DND-41 (cell line): ENCODE measurements around the gene CMSS1.
"Not testable (repeated sequence)": the region's sequence is repeated elsewhere in the genome, so short reads cannot be mapped to it uniquely, and the experiment has no call there.

Experiments used
- ATAC-seq: fragments of 200-7000 bp; cut with Tn5 transposase; 3 replicates; pipeline ENCODE4 v1.9.1; 2021; ENCODE audit warnings: low read depth; ENCODE audit not compliant: insufficient read depth
- DNase-seq: peaks from one replicate; pipeline ENCODE4 v3.0.0-alpha.2; 2020
- H2AFZ ChIP-seq: 2 replicates; pipeline ENCODE4 v1.6.0; 2012; ENCODE audit warnings: low read depth, low read length
- H3K27ac ChIP-seq: 2 replicates; pipeline ENCODE4 v1.5.1; 2012; ENCODE audit warnings: low read length, inconsistent platforms
- H3K27me3 ChIP-seq: fragments of 200-600 bp; sonication (generic); 2 replicates; pipeline ENCODE4 v1.6.0; 2012; ENCODE audit warnings: low read length, mild to moderate bottlenecking, inconsistent platforms; ENCODE audit not compliant: insufficient read depth, poor library complexity
- H3K36me3 ChIP-seq: 2 replicates; pipeline ENCODE4 v1.5.1; 2012; ENCODE audit warnings: low read length, inconsistent platforms; ENCODE audit not compliant: insufficient read depth
- H3K4me1 ChIP-seq: 2 replicates; pipeline ENCODE4 v1.5.1; 2012; ENCODE audit warnings: mild to moderate bottlenecking, low read length; ENCODE audit not compliant: insufficient read depth
- H3K4me2 ChIP-seq: 2 replicates; pipeline ENCODE4 v1.6.0; 2012; ENCODE audit warnings: mild to moderate bottlenecking, moderate library complexity, low read length, inconsistent platforms; ENCODE audit not compliant: insufficient read depth
- H3K4me3 ChIP-seq, 2 experiments: fragments of 200-600 bp in 1 of 2; shearing (Covaris generic) in 1 of 2; 2 replicates each; pipeline ENCODE4 v1.5.1; 2012 to 2016; ENCODE audit warnings: inconsistent platforms in 2 of 2, low read length in 2 of 2, mild to moderate bottlenecking in 2 of 2, low read depth in 1 of 2, moderate library complexity in 1 of 2
- H3K79me2 ChIP-seq: 2 replicates; pipeline ENCODE4 v1.6.0; 2012; ENCODE audit warnings: low read length, inconsistent platforms; ENCODE audit not compliant: insufficient read depth
- H3K9ac ChIP-seq: 2 replicates; pipeline ENCODE4 v1.6.0; 2012; ENCODE audit warnings: low read depth, mild to moderate bottlenecking, inconsistent platforms, low read length, moderate library complexity
- H3K9me3 ChIP-seq: 2 replicates; pipeline ENCODE4 v1.5.1; 2012; ENCODE audit warnings: low read length, moderate library complexity, mild to moderate bottlenecking, inconsistent platforms; ENCODE audit not compliant: insufficient read depth, severe bottlenecking
- H4K20me1 ChIP-seq: 2 replicates; pipeline ENCODE4 v1.6.0; 2012; ENCODE audit warnings: low read length; ENCODE audit not compliant: insufficient read depth
- CTCF ChIP-seq: IDR thresholded peaks from 2 replicates; pipeline ENCODE4 v1.5.1; 2012; ENCODE audit warnings: borderline replicate concordance, low read length, moderate library complexity, mild to moderate bottlenecking; ENCODE audit not compliant: poor library complexity, severe bottlenecking; ENCODE audit errors: extremely low read depth
- EZH2 ChIP-seq: IDR thresholded peaks from 3 replicates; pipeline ENCODE4 v1.6.1; 2012; ENCODE audit warnings: borderline replicate concordance, low read depth, mild to moderate bottlenecking, moderate library complexity, low read length, inconsistent platforms; ENCODE audit not compliant: severe bottlenecking

The CMSS1 gene

DNA sequence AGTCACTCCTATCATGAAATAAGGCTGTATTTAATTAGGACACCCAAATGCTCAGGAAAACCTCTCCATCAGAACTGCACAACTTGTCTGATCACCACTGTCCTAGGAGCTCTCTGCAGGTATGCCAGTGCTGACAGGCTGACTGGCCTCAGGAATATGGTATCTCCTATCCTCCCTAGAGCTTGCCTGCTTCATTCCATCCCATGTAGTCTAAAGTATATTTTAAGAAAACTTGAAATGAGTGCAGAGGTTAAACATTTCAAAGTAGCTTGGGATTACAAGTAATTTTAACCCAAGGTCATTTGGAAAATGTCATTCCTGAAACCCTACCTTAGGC lies 273.0 kb downstream of the CMSS1 start:
- Histone ChIP-seq H3K27me3 (no peaks in the 10 kb centered on the region), H3K27ac (no peak overlapping the region), H4K20me1 (no peaks in the 10 kb centered on the region), H3K9me3 (no peaks in the 10 kb centered on the region), H3K79me2 (no peaks in the 10 kb centered on the region), H3K4me2 (no peak overlapping the region), H2AFZ (no peak overlapping the region), H3K9ac (no peak overlapping the region), H3K4me3 (no peak overlapping the region), H3K4me1 (no peaks in the 10 kb centered on the region), H3K36me3 (no peaks in the 10 kb centered on the region)
- DNase-seq: no peak
- ATAC-seq: no peak
- no peak for TF ChIP-seq EZH2
- no peak for TF ChIP-seq CTCF

DNA sequence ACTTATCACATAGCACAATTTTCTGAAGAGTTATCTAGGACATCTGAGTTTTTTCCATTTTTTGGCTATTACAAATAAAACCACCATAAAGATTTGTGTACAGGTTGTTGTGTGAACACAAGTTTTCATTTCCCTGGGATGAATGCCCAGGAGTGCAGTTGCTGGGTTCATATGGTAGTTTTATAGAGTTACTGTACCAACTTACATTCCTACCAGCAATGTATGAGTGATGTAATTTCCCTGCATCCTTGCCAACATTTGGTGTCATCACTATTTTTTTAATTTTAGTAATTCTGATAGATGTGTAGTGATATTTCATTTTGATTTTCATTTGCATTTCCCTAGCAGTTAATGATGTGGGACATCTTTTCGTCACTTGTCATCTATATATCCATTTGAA lies 276.2 kb downstream of the CMSS1 start:
- H3K79me2 ChIP-seq: no peaks in the 10 kb centered on the region
- no peaks in the 10 kb centered on the region for H3K4me1 ChIP-seq
- H3K4me2 ChIP-seq: no peak overlapping the region
- H3K27ac ChIP-seq: no peak overlapping the region
- H3K36me3 ChIP-seq: no peaks in the 10 kb centered on the region
- ATAC-seq: no peak
- no peaks in the 10 kb centered on the region for H4K20me1 ChIP-seq
- no peak overlapping the region for H2AFZ ChIP-seq
- no peaks in the 10 kb centered on the region for H3K27me3 ChIP-seq
- H3K9ac ChIP-seq: no peak overlapping the region
- TF ChIP-seq CTCF (no peak), EZH2 (no peak)
- no peak for DNase-seq
- no peaks in the 10 kb centered on the region for H3K9me3 ChIP-seq
- no peak overlapping the region for H3K4me3 ChIP-seq

DNA sequence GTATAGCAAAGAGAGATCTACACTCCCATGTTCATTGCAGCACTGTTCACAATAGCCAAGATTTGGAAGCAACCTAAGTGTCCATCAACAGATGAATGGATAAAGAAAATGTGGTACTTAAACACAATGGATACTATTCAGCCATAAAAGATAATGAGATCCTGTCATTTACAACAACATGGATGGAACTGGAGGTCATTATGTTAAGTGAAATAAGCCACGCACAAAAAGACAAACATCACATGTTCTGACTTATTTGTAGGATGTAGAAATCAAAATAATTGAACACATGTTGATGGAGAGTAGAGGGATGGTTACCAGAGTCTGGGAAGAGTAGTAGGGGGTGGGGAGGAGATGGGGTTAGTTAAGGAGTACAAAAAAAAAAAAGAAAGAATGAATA lies 278.6 kb downstream of the CMSS1 start:
- H3K4me2 ChIP-seq, H4K20me1 ChIP-seq, H3K9ac ChIP-seq, H3K36me3 ChIP-seq, H3K27me3 ChIP-seq, H3K27ac ChIP-seq, H3K4me3 ChIP-seq, DNase-seq, H3K9me3 ChIP-seq, H3K79me2 ChIP-seq, H2AFZ ChIP-seq, ATAC-seq, H3K4me1 ChIP-seq: not testable (repeated sequence)

DNA sequence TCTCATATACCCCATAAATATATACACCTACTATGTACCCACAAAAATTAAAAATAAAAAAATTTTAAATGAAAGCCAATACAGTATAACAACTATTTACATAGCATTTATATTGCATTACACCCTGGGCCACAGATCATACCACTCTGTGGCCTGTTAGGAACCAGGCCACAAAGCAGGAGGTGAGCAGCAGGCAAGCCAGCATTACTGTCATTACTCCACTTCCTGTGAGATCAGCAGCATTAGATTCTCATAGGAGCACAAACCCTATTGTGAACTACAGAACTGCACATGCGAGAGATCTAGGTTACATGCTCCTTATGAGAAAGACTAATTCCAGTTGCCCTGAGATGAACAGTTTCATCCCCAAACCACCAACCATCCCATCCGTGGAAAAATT lies 279.2 kb downstream of the CMSS1 start:
- ATAC-seq (peak; percentile 78), DNase-seq (peak; percentile 9)
- no peaks in the 10 kb centered on the region for H3K79me2 ChIP-seq
- no peaks in the 10 kb centered on the region for H3K9me3 ChIP-seq
- H4K20me1 ChIP-seq: no peaks in the 10 kb centered on the region
- no peaks in the 10 kb centered on the region for H3K36me3 ChIP-seq
- TF ChIP-seq EZH2 (no peak), CTCF (no peak)
- no peak overlapping the region for H3K4me2 ChIP-seq
- no peak overlapping the region for H3K9ac ChIP-seq
- no peak overlapping the region for H2AFZ ChIP-seq
- no peak overlapping the region for H3K27ac ChIP-seq
- H3K4me1 ChIP-seq: no peaks in the 10 kb centered on the region
- H3K27me3 ChIP-seq: no peaks in the 10 kb centered on the region
- no peak overlapping the region for H3K4me3 ChIP-seq
